ENCODE data around the gene MGAT5.

DNA sequence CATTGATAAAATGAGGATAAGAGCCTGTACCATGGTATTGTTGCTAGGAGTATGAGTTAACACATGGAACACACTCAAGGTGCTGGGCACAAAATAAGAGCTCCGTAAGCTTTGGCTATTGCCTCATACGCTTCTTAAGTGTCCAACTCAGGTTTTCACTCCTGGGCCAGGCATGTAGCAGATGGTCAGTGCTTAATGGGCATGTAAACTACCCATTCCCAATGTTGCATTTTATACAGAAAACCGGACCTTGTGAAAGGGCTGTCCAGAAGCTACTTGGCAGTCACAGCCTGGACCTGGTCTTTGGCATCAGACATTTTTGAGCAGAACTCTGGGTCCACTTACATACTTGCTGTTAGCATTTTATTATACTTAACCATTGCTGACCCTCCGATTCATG, 26.9 kb downstream of the MGAT5 start:
- TF ChIP-seq EP300 (IDR thresholded peaks at IDR 0.05) (no peak), CTCF (IDR thresholded peaks at IDR 0.05) (no peak), POLR2A (IDR thresholded peaks at IDR 0.05) (no peak), POLR2AphosphoS5 (IDR thresholded peaks at IDR 0.05) (no peak)
